ENCODE measurements around the gene EARS2. TPM values are rescaled to one million over a fixed set of nuclear protein-coding genes. Genes with fewer than 3 reads are reported as not detected.

Gene EARS2
- polyA plus RNA-seq, 1 donor (not counting 4 experiments of a cell fraction or from before 2014, with no cell fraction given): 32.7 TPM

DNA sequence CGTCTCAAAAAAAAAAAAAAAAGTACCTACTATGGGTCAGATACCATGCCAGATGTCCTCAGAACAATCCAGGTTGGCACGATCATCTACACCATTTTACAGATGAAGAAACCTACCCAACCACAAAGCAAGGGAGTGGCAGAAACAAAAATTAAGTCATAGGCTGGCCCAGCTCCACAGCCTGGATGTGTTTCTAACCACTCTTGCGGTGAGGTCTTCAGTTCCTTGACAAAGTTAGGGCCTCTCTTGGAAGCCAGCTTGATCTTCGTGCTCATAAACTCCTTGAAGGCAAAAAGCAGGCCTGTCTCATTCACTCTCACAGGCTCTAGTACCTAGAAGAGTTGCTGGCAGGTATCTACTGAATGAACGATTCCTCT is 53.1 kb downstream of the EARS2 start:
- H3K27me3 ChIP-seq (ENCODE audit: control insufficient read depth, extremely low read depth, insufficient read depth, low read length): no peaks in the 10 kb centered on the region
- dilution Hi-C loops (cut with MboI; ENCODE audit: extremely low pct_ligation_motif_present, low sequenced_read_pairs): no loop called here
- no peaks in the 10 kb centered on the region for H3K9me3 ChIP-seq (ENCODE audit: control insufficient read depth, low read depth, low read length)
- H2AFZ ChIP-seq (ENCODE audit: control insufficient read depth, low read length): no peak overlapping the region
- H4K20me1 ChIP-seq (ENCODE audit: control insufficient read depth, extremely low read depth, insufficient read depth, low read length): peaks cover 19% of the 10 kb centered on the region
- H3K79me2 ChIP-seq (ENCODE audit: control insufficient read depth, insufficient read depth, low read length): peaks cover 56% of the 10 kb centered on the region
- TF ChIP-seq EZH2 (IDR thresholded peaks at IDR 0.05; ENCODE audit: low read length): no peak
- TF ChIP-seq, protein P1, sequence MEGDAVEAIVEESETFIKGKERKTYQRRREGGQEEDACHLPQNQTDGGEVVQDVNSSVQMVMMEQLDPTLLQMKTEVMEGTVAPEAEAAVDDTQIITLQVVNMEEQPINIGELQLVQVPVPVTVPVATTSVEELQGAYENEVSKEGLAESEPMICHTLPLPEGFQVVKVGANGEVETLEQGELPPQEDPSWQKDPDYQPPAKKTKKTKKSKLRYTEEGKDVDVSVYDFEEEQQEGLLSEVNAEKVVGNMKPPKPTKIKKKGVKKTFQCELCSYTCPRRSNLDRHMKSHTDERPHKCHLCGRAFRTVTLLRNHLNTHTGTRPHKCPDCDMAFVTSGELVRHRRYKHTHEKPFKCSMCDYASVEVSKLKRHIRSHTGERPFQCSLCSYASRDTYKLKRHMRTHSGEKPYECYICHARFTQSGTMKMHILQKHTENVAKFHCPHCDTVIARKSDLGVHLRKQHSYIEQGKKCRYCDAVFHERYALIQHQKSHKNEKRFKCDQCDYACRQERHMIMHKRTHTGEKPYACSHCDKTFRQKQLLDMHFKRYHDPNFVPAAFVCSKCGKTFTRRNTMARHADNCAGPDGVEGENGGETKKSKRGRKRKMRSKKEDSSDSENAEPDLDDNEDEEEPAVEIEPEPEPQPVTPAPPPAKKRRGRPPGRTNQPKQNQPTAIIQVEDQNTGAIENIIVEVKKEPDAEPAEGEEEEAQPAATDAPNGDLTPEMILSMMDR (optimal IDR thresholded peaks at IDR 0.05 in 1 of 3, IDR thresholded peaks at IDR 0.05 in 1 of 3, conservative IDR thresholded peaks at IDR 0.05 in 1 of 3; ENCODE audit: extremely low read depth in 1 of 3, insufficient read depth in 2 of 3, low read length in 3 of 3): no peak
- H3K4me2 ChIP-seq (ENCODE audit: control insufficient read depth, extremely low read depth, insufficient read depth, low read depth, low read length): peak overlapping the region; percentile 82
- FAIRE-seq (peak; percentile 82), DNase-seq (ENCODE audit: low read depth, low spot score) (peak; percentile 65)
- H3K4me1 ChIP-seq (ENCODE audit: control insufficient read depth, extremely low read depth, insufficient read depth, low read length): peaks cover 52% of the 10 kb centered on the region
- H3K36me3 ChIP-seq (ENCODE audit: control insufficient read depth in 2 of 2, extremely low read depth in 1 of 2, insufficient read depth in 2 of 2, low read length in 2 of 2): no peaks in the 10 kb centered on the region
- H3K9me1 ChIP-seq (ENCODE audit: control insufficient read depth, extremely low read depth, insufficient read depth, low read length): no peaks in the 10 kb centered on the region
- peak overlapping the region; percentile 89 for H3K27ac ChIP-seq (ENCODE audit: control insufficient read depth, insufficient read depth, low read length)
- peak overlapping the region in 2 of 3 experiments; percentile 6 to 12 for H3K4me3 ChIP-seq (ENCODE audit: control insufficient read depth in 2 of 3, extremely low read depth in 1 of 3, insufficient read depth in 2 of 3, low read depth in 1 of 3, low read length in 3 of 3)
- H3K9ac ChIP-seq (ENCODE audit: control insufficient read depth, extremely low read depth, insufficient read depth, low read length): peak overlapping the region; percentile 64

DNA sequence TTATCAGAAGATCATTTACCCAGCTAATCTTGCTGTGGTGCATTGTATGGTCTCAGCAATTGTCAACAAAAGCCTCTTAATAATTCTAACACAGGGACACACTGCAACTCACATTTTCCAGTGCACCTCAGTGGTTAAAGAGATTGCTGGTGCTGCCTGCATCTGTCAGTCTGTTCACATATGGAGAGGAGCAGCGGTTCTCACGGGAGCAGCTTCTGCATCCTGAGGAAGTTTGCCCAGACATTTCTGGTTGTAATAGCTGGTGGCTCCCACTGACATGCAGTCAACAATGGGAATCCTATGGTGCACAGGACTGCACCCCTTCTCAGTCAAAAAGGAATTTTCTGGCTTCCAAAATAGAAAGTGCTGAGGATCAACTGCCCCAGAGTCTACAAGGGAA is 54.7 kb downstream of the EARS2 start:
- Histone ChIP-seq H3K4me3 (ENCODE audit: control insufficient read depth in 2 of 3, extremely low read depth in 1 of 3, insufficient read depth in 2 of 3, low read depth in 1 of 3, low read length in 3 of 3) (no peak overlapping the region), H3K9me1 (ENCODE audit: control insufficient read depth, extremely low read depth, insufficient read depth, low read length) (peaks cover 2% of the 10 kb centered on the region), H3K79me2 (ENCODE audit: control insufficient read depth, insufficient read depth, low read length) (peaks cover 57% of the 10 kb centered on the region), H3K9me3 (ENCODE audit: control insufficient read depth, low read depth, low read length) (no peaks in the 10 kb centered on the region), H2AFZ (ENCODE audit: control insufficient read depth, low read length) (no peak overlapping the region), H3K4me1 (ENCODE audit: control insufficient read depth, extremely low read depth, insufficient read depth, low read length) (peaks cover 64% of the 10 kb centered on the region), H3K9ac (ENCODE audit: control insufficient read depth, extremely low read depth, insufficient read depth, low read length) (no peak overlapping the region), H3K4me2 (ENCODE audit: control insufficient read depth, extremely low read depth, insufficient read depth, low read depth, low read length) (no peak overlapping the region), H3K27ac (ENCODE audit: control insufficient read depth, insufficient read depth, low read length) (no peak overlapping the region), H3K27me3 (ENCODE audit: control insufficient read depth, extremely low read depth, insufficient read depth, low read length) (no peaks in the 10 kb centered on the region), H4K20me1 (ENCODE audit: control insufficient read depth, extremely low read depth, insufficient read depth, low read length) (peaks cover 19% of the 10 kb centered on the region), H3K36me3 (ENCODE audit: control insufficient read depth in 2 of 2, extremely low read depth in 1 of 2, insufficient read depth in 2 of 2, low read length in 2 of 2) (no peaks in the 10 kb centered on the region)
- TF ChIP-seq, protein P1 (optimal IDR thresholded peaks at IDR 0.05 in 1 of 3, IDR thresholded peaks at IDR 0.05 in 1 of 3, conservative IDR thresholded peaks at IDR 0.05 in 1 of 3; ENCODE audit: extremely low read depth in 1 of 3, insufficient read depth in 2 of 3, low read length in 3 of 3): no peak
- TF ChIP-seq EZH2 (IDR thresholded peaks at IDR 0.05; ENCODE audit: low read length): no peak
- dilution Hi-C loops (cut with MboI; ENCODE audit: extremely low pct_ligation_motif_present, low sequenced_read_pairs): no loop called here
- no peak for FAIRE-seq
- no peak for DNase-seq (ENCODE audit: low read depth, low spot score)
